Vagina (tissue), 2 donors: ENCODE measurements around the gene ANAPC1. TPM values are rescaled to one million over a fixed set of nuclear protein-coding genes. Genes with fewer than 3 reads are reported as not detected.
A peak's percentile ranks its signal among the peaks of the same experiment; 100 is the strongest.

ENCODE experiments used
- DNase-seq, 2 donors: peaks; one replicate each; pipeline ENCODE4 v3.0.0-alpha.2; 2017; ENCODE audit errors: extremely low spot score in 2 of 2
- H3K27ac ChIP-seq: fragments of 200-600 bp; sonication (generic); one replicate; pipeline ENCODE4 v1.5.1; 2019
- H3K27me3 ChIP-seq: fragments of 200-600 bp; sonication (generic); one replicate; pipeline ENCODE4 v1.5.1; 2019
- H3K36me3 ChIP-seq, 2 donors: fragments of 200-600 bp; sonication (generic); one replicate each; pipeline ENCODE4 v1.5.1; 2017 to 2019
- H3K4me1 ChIP-seq: fragments of 200-600 bp; sonication (generic); one replicate; pipeline ENCODE4 v1.5.1; 2019
- H3K4me3 ChIP-seq, 2 donors: fragments of 200-600 bp; sonication (generic); 1 replicate in 1 of 2; 2 replicates in 1 of 2; pipeline ENCODE4 v1.5.1; 2016 to 2019
- H3K9me3 ChIP-seq: fragments of 200-600 bp; sonication (generic); one replicate; pipeline ENCODE4 v1.5.1; 2019
- CTCF ChIP-seq, 3 experiments: fragments of 450-650 bp in 2 of 3; fragments of 200-600 bp in 1 of 3; sonication (generic) in 1 of 3; IDR thresholded peaks; one replicate each; pipeline ENCODE4 v1.5.1; 2017 to 2019; ENCODE audit warnings: antibody characterized with exemption in 3 of 3, mild to moderate bottlenecking in 2 of 3, moderate library complexity in 2 of 3
- POLR2A ChIP-seq, 2 donors: fragments of 450-650 bp; IDR thresholded peaks; one replicate each; pipeline ENCODE4 v1.6.1; 2017; ENCODE audit warnings: antibody characterized with exemption in 2 of 2, mild to moderate bottlenecking in 2 of 2, moderate library complexity in 2 of 2
- POLR2AphosphoS5 ChIP-seq, 2 donors: sonication (generic); formaldehyde crosslinking; IDR thresholded peaks; one replicate each; pipeline ENCODE4 v1.9.0; 2017; ENCODE audit warnings: antibody characterized with exemption in 2 of 2, mild to moderate bottlenecking in 2 of 2, low read depth in 1 of 2; ENCODE audit not compliant: insufficient read depth in 1 of 2
- intact Hi-C: fragments of 100-400 bp; cut with DNase I; formaldehyde crosslinking; loops from one replicate; pipeline ENCODE4 v1.15.1; 2023
- total RNA-seq: library from RNA; depleted of rRNA; stranded (reverse); fragments of >200 nt; gene quantifications from one replicate; pipeline ENCODE4 v1.2.3, GENCODE V29; 2016

Gene ANAPC1, protein sequence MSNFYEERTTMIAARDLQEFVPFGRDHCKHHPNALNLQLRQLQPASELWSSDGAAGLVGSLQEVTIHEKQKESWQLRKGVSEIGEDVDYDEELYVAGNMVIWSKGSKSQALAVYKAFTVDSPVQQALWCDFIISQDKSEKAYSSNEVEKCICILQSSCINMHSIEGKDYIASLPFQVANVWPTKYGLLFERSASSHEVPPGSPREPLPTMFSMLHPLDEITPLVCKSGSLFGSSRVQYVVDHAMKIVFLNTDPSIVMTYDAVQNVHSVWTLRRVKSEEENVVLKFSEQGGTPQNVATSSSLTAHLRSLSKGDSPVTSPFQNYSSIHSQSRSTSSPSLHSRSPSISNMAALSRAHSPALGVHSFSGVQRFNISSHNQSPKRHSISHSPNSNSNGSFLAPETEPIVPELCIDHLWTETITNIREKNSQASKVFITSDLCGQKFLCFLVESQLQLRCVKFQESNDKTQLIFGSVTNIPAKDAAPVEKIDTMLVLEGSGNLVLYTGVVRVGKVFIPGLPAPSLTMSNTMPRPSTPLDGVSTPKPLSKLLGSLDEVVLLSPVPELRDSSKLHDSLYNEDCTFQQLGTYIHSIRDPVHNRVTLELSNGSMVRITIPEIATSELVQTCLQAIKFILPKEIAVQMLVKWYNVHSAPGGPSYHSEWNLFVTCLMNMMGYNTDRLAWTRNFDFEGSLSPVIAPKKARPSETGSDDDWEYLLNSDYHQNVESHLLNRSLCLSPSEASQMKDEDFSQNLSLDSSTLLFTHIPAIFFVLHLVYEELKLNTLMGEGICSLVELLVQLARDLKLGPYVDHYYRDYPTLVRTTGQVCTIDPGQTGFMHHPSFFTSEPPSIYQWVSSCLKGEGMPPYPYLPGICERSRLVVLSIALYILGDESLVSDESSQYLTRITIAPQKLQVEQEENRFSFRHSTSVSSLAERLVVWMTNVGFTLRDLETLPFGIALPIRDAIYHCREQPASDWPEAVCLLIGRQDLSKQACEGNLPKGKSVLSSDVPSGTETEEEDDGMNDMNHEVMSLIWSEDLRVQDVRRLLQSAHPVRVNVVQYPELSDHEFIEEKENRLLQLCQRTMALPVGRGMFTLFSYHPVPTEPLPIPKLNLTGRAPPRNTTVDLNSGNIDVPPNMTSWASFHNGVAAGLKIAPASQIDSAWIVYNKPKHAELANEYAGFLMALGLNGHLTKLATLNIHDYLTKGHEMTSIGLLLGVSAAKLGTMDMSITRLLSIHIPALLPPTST (N-terminal part only)
- 36.3 TPM for total RNA-seq

DNA sequence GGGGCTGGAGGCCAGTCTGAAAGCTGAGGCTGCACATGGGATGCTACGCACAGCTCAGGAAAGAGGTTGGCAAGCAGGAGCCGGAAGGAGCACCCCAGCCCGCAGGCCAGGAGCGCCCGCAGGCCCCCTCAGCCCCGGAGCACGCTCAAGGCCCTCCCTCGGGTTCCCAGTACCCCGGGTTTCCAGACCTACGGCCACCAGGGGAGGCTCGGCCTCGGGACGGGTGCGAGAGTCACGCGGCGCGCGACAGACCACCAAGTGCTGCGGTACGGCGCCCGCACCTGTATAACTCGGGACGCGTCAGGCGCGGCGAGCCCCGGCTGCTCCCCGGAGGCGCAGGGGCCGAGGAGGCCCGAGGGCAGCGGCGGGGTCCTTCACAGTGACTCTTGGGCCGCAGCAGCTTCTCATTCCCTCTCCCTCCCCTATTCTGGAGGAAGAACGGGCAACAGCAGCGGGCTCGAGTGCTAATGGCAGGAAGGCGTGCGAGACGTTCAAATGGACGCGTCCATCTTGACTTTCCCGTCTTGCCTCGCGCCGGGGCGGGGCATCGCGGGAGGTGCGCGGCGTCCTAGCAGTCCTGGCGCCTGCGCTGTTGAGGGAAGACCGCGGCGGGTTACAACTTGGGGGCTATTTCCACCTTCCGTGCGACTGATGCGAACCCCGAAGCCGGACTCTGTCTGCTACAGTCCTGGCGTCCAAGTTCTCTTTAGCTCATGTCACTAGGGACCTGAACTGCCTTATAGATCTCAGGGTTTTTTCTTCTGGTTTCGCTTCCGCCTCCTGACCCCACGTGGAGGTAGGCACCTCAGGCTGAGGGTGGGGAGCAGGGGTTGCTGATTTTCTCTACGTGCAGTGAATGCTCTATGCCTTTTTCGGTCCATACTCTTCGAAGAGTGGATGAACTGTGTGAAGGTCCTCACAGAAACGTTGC, at the start of gene ANAPC1:
Gene ANAPC1, minus strand, starts transcription at position 533 of the 931 bp plus-strand sequence. CDS start 3,368 bp downstream, outside the sequence.
- TF ChIP-seq POLR2AphosphoS5 (IDR thresholded peaks at IDR 0.05; ENCODE audit: insufficient read depth in 1 of 2, low read depth in 1 of 2) (peak; percentile 79 to 87), CTCF (IDR thresholded peaks at IDR 0.05) (no peak), POLR2A (IDR thresholded peaks at IDR 0.05) (peak in 1 of 2 donors; percentile 21)
- intact Hi-C loops: no loop called here
- H3K36me3 ChIP-seq: no peaks in the 10 kb centered on the region
- no peak for DNase-seq
- no peaks in the 10 kb centered on the region for H3K27me3 ChIP-seq
- peak within 1 kb of the TSS; percentile 69 for H3K27ac ChIP-seq
- peaks cover 17% of the 10 kb centered on the region for H3K4me1 ChIP-seq
- H3K9me3 ChIP-seq: no peaks in the 10 kb centered on the region
- peak within 1 kb of the TSS; percentile 79 to 96 for H3K4me3 ChIP-seq

- Histone ChIP-seq H3K9me3 (no peaks in the 10 kb centered on the region), H3K27me3 (no peaks in the 10 kb centered on the region), H3K4me1 (peaks cover 14% of the 10 kb centered on the region), H3K4me3 (no peak overlapping the region), H3K36me3 (peaks cover 0 to 13% of the 10 kb centered on the region in 2 donors), H3K27ac (no peak overlapping the region)
- DNase-seq: no peak
- TF ChIP-seq CTCF (IDR thresholded peaks at IDR 0.05): no peak
- no peak for TF ChIP-seq POLR2A (IDR thresholded peaks at IDR 0.05)
- no peak for TF ChIP-seq POLR2AphosphoS5 (IDR thresholded peaks at IDR 0.05; ENCODE audit: insufficient read depth in 1 of 2, low read depth in 1 of 2)
- intact Hi-C loops: no loop called here
Observed at GRCh38 chr2:111932841-111933291, 48.9 kb upstream of the ANAPC1 start.

- intact Hi-C loops: no loop called here
- H3K36me3 ChIP-seq: peaks cover 0 to 13% of the 10 kb centered on the region in 2 donors
- H3K27ac ChIP-seq: no peak overlapping the region
Observed at GRCh38 chr2:111930875-111931274, 46.9 kb upstream of the ANAPC1 start.

More at GRCh38 chr2:111930875-111931274, 46.9 kb upstream of the ANAPC1 start:
- TF ChIP-seq CTCF (IDR thresholded peaks at IDR 0.05): no peak
- TF ChIP-seq POLR2AphosphoS5 (IDR thresholded peaks at IDR 0.05; ENCODE audit: insufficient read depth in 1 of 2, low read depth in 1 of 2): no peak
- TF ChIP-seq POLR2A (IDR thresholded peaks at IDR 0.05): no peak
- no peak for DNase-seq
- Histone ChIP-seq H3K4me3 (no peak overlapping the region), H3K9me3 (no peaks in the 10 kb centered on the region), H3K4me1 (peaks cover 19% of the 10 kb centered on the region), H3K27me3 (no peaks in the 10 kb centered on the region)
